HepG2 (cell line): ENCODE results near the gene NBEAL2. TPM values are rescaled to one million over a fixed set of nuclear protein-coding genes. Genes with fewer than 3 reads are reported as not detected.

Source experiments
- CEBPB ChIP-seq: IDR thresholded peaks from 2 replicates; pipeline ENCODE4 v1.6.1; 2011; ENCODE audit warnings: low read depth, low read length, improper control_type of control experiment, borderline replicate concordance
- DPF2 ChIP-seq: sonication (generic); formaldehyde crosslinking; IDR thresholded peaks from 2 replicates; pipeline ENCODE4 v1.4.0; 2020; ENCODE audit warnings: mild to moderate bottlenecking, low read depth, missing genetic modification reagents, borderline replicate concordance
- HNRNPK ChIP-seq: fragments of 200-400 bp; formaldehyde crosslinking; IDR thresholded peaks from 2 replicates; pipeline ENCODE4 v1.6.1; 2018; ENCODE audit warnings: low read length, low read depth, moderate library complexity, mild to moderate bottlenecking; ENCODE audit not compliant: poor library complexity, severe bottlenecking
- MIXL1 ChIP-seq: IDR thresholded peaks from 2 replicates; pipeline ENCODE4 v1.6.1; 2016
- PAXIP1 ChIP-seq: sonication (generic); formaldehyde crosslinking; conservative IDR thresholded peaks from 2 replicates; pipeline ENCODE4 v1.4.0; 2020; ENCODE audit warnings: mild to moderate bottlenecking, missing genetic modification reagents, moderate library complexity
- ZKSCAN5 ChIP-seq: sonication (generic); formaldehyde crosslinking; IDR thresholded peaks from 2 replicates; pipeline ENCODE4 v1.5.1; 2020; ENCODE audit warnings: mild to moderate bottlenecking, missing genetic modification reagents
- ZNF549 ChIP-seq: sonication (generic); formaldehyde crosslinking; IDR thresholded peaks from 2 replicates; pipeline ENCODE4 v1.5.0; 2020; ENCODE audit warnings: missing genetic modification reagents
- polyA plus RNA-seq, 8 experiments: library from polyadenylated mRNA; depleted of rRNA in 3 of 8; stranded (reverse) in 7 of 8; unstranded in 1 of 8; fragments of >200 nt; fragmentation: Illumina TruSeq in 4 of 8; extraction: Trizol in 4 of 8; gene quantifications; 2 replicates each; pipeline versions ENCODE4 v1.2.1 to v1.2.3, GENCODE V29; 2011 to 2016; ENCODE audit warnings: low read depth in 4 of 8, missing spikeins in 1 of 8, mixed read lengths in 1 of 8; ENCODE audit not compliant: insufficient read depth in 1 of 8
- total RNA-seq, 5 experiments: library from RNA; depleted of rRNA; stranded (reverse); fragments of >200 nt; fragmentation: Illumina TruSeq; extraction: Trizol; gene quantifications; 2 replicates each; pipeline ENCODE4 v1.2.3, GENCODE V29; 2016; ENCODE audit warnings: low read depth in 1 of 5
- TF ChIP-seq, protein P1 (sequence below): sonication (generic); formaldehyde crosslinking; IDR thresholded peaks from one replicate; pipeline ENCODE4 v1.5.1; 2020; ENCODE audit warnings: mild to moderate bottlenecking, missing genetic modification reagents; ENCODE audit errors: not compliant biosample characterization
- TF ChIP-seq, protein P2 (sequence below): sonication (generic); formaldehyde crosslinking; IDR thresholded peaks from 2 replicates; pipeline ENCODE4 v1.5.1; 2020; ENCODE audit warnings: missing genetic modification reagents, mild to moderate bottlenecking, borderline replicate concordance
- TF ChIP-seq, protein P3 (sequence below): sonication (generic); formaldehyde crosslinking; IDR thresholded peaks from 2 replicates; pipeline ENCODE4 v1.5.0; 2020; ENCODE audit warnings: missing genetic modification reagents

NBEAL2 gene
- total and polyA plus RNA-seq, 2 of the 13 experiments (the other 11 are each of a cell fraction or from before 2014, with no cell fraction given) = 9.7 to 12.4 TPM

DNA sequence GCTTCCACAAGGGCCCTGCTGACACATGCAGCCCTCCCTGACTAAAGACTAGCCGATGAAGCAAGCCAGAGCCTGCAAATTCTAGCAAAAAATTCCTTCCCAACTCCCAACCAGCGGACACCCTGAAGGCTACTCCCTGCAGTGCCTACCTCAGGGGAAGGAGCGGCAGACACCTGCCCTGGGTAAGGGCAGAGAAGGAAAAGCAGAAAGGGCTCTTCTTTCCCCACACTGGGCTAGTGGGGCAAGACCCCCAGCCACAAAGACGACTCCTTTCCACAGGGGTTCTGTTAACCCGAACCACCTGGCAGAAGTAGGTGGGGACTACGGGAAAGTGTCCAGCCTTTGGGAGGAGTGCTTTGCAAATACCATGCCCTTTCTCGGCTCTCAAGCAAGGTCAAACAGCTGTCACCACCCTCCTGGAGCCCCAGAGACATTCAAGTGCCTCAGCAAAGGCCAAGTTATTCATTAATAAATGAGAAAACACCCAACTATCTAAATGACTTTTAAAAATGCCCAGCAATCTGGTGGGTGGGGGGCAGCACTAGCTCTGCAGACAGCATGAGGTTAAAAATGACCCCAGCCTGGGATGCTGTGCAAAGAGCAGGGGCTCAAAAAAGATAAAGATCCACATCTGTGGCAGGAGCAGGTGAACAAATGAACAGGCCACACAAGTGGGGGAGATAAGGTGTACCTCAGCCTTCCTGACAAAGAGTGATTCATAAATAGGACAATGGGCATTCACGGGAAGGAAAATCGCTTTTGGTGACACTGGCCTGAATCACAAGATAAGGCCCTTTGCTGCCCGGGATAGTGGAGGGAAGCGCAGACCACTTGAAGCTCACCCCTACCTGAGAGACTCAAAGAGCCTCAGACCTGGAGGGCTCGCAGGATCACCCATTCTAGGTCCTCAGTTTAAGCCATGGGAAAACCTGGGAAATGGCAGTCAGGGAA, 36.0 kb upstream of the NBEAL2 start (continued):
- TF ChIP-seq, protein P1, sequence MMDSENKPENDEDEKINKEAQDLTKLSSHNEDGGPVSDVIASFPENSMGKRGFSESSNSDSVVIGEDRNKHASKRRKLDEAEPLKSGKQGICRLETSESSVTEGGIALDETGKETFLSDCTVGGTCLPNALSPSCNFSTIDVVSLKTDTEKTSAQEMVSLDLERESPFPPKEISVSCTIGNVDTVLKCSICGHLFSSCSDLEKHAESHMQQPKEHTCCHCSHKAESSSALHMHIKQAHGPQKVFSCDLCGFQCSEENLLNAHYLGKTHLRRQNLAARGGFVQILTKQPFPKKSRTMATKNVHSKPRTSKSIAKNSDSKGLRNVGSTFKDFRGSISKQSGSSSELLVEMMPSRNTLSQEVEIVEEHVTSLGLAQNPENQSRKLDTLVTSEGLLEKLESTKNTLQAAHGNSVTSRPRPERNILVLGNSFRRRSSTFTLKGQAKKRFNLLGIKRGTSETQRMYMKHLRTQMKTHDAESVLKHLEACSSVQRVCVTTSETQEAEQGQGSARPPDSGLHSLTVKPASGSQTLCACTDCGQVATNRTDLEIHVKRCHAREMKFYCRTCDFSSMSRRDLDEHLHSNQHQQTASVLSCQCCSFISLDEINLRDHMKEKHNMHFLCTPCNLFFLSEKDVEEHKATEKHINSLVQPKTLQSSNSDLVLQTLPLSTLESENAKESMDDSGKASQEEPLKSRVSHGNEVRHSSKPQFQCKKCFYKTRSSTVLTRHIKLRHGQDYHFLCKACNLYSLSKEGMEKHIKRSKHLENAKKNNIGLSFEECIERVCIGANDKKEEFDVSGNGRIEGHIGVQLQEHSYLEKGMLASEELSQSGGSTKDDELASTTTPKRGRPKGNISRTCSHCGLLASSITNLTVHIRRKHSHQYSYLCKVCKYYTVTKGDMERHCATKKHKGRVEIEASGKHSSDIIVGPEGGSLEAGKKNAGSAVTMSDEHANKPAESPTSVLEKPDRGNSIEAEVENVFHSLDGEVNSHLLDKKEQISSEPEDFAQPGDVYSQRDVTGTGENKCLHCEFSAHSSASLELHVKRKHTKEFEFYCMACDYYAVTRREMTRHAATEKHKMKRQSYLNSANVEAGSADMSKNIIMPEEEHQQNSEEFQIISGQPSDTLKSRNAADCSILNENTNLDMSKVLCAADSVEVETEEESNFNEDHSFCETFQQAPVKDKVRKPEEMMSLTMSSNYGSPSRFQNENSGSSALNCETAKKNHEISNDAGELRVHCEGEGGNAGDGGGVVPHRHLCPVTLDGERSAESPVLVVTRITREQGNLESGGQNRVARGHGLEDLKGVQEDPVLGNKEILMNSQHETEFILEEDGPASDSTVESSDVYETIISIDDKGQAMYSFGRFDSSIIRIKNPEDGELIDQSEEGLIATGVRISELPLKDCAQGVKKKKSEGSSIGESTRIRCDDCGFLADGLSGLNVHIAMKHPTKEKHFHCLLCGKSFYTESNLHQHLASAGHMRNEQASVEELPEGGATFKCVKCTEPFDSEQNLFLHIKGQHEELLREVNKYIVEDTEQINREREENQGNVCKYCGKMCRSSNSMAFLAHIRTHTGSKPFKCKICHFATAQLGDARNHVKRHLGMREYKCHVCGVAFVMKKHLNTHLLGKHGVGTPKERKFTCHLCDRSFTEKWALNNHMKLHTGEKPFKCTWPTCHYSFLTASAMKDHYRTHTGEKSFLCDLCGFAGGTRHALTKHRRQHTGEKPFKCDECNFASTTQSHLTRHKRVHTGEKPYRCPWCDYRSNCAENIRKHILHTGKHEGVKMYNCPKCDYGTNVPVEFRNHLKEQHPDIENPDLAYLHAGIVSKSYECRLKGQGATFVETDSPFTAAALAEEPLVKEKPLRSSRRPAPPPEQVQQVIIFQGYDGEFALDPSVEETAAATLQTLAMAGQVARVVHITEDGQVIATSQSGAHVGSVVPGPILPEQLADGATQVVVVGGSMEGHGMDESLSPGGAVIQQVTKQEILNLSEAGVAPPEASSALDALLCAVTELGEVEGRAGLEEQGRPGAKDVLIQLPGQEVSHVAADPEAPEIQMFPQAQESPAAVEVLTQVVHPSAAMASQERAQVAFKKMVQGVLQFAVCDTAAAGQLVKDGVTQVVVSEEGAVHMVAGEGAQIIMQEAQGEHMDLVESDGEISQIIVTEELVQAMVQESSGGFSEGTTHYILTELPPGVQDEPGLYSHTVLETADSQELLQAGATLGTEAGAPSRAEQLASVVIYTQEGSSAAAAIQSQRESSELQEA (CRISPR knock-in tag) = no peak
- TF ChIP-seq CEBPB = no peak
- no peak for TF ChIP-seq ZKSCAN5
- TF ChIP-seq MIXL1 (CRISPR knock-in tag) = 0 out of 2 replicates have a peak, but pooled peaks have one; percentile 12
- peak; percentile 46; the same call in 1 of the 2 replicates for TF ChIP-seq DPF2
- TF ChIP-seq HNRNPK = no peak
- TF ChIP-seq, protein P2, sequence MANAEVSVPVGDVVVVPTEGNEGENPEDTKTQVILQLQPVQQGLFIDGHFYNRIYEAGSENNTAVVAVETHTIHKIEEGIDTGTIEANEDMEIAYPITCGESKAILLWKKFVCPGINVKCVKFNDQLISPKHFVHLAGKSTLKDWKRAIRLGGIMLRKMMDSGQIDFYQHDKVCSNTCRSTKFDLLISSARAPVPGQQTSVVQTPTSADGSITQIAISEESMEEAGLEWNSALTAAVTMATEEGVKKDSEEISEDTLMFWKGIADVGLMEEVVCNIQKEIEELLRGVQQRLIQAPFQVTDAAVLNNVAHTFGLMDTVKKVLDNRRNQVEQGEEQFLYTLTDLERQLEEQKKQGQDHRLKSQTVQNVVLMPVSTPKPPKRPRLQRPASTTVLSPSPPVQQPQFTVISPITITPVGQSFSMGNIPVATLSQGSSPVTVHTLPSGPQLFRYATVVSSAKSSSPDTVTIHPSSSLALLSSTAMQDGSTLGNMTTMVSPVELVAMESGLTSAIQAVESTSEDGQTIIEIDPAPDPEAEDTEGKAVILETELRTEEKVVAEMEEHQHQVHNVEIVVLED (CRISPR knock-in tag) = no peak
- TF ChIP-seq, protein P3, sequence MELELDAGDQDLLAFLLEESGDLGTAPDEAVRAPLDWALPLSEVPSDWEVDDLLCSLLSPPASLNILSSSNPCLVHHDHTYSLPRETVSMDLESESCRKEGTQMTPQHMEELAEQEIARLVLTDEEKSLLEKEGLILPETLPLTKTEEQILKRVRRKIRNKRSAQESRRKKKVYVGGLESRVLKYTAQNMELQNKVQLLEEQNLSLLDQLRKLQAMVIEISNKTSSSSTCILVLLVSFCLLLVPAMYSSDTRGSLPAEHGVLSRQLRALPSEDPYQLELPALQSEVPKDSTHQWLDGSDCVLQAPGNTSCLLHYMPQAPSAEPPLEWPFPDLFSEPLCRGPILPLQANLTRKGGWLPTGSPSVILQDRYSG = no peak
- no peak for TF ChIP-seq ZNF549 (CRISPR knock-in tag)
- TF ChIP-seq PAXIP1 = peak; percentile 77
